NCI-H1436 (cell line): Measurements from ENCODE around the gene CCDC106.

Source experiments
- DNase-seq: peaks from one replicate; lab custom pipeline; 2025; lab: John Stamatoyannopoulos, UW

The CCDC106 gene

DNA sequence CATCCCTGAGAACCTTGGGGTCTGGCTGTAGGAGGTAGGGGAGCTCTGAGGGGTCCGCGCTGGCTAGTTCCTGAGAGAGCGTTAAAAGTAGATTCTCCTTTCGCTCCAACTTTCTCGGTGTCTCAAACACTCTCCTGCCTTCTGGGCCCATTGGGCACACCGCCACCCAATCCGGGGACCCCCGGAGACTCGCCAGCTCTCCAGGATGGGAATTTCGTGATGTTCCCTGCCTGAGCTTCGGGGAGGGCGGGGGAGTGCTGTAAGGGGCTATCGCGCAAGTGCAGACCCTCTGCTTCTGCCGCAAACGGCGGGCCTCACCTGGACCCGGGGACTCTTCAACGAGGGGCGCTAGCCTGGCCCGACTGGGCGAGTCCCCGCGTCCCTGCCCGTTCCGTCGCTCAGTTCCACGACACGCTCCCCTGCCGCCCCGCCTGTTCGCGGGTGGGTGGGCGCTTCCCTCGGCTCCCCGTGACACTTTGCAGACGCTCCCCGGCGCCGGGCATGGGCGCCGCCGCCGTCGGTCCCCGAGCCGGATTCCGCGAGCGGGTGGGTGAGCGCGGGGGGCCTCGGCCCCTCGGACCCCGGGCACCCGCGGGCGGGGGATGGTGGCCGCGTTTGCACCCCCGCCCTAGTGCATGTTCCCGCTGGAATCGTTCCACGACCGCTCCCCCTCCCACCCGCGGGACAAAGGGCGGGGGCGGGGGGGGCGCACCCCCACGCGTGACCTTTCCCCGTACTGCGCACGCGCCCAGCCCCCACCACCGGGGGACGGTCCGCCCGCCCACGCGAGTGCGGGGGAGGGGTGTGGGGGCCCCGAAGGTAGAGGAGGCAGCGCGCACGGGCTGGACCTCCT is at the start of gene CCDC106:
CCDC106 (plus strand) TSS at position 481 of the 853 bp plus-strand sequence. CDS start 835 bp downstream, outside the sequence.
- DNase-seq, result peak; percentile 47

DNA sequence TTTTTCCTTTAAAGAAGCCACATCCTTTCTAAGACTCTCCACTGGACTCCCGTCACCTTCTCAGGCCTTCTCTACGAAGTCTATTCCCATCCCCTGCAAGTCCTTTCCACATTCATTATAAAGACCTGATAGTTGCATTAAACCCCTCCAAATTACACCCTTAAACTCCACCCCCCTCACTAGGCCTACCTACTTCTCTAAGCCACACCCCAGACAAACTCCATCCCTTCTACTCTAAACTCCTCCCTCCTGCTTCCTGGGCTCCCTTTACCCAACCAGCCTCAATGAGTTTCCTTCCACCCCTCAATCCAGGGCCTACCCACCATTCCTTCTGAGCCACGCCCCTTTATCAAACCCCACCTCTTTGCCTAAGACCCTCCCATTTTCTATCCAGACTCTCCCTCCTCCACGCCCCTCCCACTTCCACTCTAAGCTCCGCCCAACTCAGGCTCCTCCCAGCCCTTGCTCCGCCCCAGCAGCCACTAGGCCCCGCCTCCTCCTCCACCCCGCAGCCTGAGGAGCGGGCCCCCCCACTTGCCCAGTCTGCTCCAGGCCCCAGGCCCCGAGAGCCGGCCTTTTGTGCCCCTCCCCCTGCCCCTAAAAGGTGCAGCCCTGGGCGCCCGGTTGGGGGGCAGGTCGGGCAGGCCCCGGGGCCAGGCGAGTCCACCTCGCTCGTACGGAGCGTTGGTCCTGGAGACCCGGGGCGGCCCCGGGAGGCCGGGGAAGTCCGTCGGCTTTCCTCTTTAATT is 49.1 kb upstream of the CCDC106 start:
- peak; percentile 99 for DNase-seq

DNA sequence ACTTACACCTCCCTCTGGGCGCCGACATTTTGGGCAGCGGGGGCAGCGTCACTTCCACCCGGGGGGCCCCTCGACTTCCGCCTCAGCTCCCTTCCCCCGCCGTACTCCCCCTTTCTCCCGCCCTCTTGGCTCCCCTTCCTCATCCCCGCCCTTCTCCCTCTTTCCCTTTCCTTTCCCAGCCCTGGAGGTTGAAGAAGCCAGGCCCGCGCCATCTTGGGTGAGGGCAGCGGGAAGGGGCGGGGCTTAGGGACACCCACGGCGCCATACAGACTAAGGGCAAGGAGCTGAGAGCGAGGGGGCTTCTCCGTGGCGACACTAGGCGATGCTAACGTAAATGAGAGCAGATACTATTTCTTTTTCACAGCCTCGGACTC is 48.6 kb upstream of the CCDC106 start, which contains the start of gene FIZ1:
FIZ1 (minus strand) TSS at position 50 of the 374 bp plus-strand sequence. CDS start 1,652 bp downstream, outside the sequence.
- DNase-seq, result peak; percentile 100

DNA sequence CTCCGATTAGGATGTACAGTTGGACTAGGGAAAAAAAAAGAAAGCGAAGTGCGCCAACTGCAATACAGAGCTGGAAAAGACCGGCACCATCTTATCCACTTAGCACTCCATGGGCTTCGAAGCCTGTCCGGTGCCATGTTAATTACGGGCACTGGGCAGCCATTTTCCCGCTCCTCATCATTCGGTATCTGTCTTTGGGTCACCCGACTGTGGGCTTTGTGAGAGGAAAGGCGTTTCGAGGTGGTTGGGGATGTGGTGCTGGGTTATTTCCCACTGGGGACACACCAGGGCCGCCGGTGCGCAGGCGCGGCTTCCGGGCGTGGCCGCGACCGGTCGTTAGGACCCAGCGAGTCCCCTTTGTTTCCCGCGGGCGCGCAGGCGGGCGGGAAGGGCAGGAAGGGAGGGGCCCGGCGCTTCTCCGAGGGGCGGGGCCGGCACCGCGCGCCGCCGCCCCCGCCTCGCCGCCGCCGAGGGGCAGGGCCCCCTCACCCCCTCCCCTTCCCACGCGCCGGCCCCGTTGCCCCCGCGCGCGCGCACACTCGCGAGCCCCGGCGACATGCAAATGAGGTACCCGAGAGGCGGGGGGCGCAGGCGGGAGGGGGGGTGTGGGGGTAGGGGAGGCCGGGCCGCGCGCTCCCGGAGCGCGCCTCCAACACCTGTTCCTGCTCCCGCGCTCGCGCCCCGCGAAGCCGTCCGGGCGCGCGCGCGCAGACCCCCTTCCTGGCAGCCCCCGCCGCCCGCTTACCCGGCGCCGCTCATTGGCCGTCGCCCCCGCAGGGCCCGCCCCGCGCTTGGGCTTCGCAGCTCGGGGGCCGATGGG is 48.0 kb upstream of the CCDC106 start, which contains the start of gene ZNF524:
ZNF524 (plus strand) TSS at position 447 of the 820 bp plus-strand sequence. CDS start 1,825 bp downstream, outside the sequence.
- DNase-seq, result peak; percentile 98

DNA sequence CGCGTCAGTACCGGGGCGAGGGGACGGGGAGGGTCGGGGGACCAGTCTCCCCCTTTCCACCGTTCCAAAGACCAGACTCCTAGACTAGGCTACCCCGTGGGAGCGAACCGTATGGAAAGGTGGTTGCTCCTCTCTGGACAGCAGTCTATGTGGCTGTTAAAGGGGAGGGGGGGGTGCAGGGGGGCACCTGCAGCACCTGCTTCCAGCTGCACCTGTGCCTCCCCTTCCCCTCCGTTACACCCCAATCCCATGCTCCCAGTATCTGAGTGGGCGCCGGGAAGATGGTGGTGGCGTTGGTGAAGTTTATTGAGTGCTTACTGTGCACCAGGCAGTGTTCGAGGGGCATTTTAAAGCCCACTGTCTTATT is 47.4 kb upstream of the CCDC106 start:
- no peak for DNase-seq

DNA sequence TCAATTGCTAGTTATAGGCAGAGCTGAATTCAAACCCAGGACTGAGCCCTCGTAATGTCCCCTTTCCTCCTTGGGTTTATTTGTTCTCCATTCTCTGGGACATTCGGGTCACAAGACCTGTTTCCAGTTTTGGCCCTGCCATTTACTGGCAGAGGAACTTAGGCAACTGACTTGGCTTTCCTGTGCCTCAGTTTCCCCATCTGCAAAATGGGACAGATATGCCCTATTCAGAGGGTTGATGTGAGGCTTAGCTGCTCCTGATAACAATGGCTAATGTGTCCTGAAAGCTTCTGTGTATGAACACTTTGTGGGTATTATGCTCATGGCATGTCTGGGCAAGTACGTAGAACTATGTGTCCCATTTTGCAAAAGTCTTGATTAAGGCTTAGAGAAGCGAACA is 46.9 kb upstream of the CCDC106 start:
- no peak for DNase-seq

DNA sequence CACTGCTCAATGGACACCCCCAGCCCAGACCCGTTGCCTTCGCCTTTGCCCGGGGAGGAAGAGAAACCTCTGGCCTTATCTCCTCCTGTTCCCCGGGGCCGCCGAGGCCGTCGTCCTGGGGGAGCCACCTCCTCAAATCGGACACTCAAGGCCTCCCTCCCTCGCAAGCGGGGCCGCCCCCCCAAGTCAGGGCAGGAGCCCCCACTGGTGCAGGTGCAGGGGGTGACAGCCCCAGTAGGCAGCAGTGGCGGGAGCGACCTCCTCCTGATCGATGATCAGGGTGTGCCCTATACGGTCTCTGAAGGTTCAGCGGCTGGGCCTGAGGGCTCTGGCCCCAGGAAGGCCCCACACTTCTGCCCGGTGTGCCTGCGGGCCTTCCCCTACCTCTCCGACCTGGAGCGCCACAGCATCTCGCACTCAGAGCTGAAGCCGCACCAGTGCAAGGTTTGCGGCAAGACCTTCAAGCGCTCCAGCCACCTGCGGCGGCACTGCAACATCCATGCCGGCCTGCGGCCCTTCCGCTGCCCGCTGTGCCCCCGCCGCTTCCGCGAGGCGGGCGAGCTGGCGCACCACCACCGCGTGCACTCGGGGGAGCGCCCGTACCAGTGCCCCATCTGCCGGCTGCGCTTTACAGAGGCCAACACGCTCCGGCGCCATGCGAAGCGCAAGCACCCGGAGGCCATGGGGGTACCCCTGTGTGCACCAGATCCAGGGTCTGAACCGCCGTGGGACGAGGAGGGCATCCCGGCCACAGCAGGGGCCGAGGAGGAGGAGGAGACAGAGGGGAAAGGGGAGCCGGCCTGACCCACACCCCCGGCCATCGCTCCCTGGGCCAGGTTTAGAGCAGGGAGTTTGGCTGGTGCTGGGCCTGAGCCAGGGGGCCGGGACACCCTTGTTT is 45.7 kb upstream of the CCDC106 start:
- no peak for DNase-seq

DNA sequence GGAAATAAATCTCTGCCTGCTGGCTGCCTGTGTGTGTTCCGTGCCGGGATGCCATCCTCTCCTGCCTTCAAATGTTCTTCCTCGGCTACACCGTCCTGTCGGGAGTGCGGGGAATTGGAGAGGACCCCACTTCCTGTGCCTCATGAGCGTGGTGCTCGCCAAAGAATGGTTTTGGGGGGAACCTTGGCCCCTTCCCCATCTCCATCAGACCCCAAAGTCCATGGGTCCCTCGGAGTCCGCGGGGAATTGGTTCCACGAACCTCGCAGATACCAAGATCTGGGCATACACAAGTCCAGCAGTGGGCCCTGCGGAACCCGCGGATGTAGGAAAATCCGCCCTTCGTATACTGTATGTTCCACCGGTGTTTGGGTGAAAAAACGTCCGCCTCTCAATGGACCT is 44.9 kb upstream of the CCDC106 start:
- no peak for DNase-seq

DNA sequence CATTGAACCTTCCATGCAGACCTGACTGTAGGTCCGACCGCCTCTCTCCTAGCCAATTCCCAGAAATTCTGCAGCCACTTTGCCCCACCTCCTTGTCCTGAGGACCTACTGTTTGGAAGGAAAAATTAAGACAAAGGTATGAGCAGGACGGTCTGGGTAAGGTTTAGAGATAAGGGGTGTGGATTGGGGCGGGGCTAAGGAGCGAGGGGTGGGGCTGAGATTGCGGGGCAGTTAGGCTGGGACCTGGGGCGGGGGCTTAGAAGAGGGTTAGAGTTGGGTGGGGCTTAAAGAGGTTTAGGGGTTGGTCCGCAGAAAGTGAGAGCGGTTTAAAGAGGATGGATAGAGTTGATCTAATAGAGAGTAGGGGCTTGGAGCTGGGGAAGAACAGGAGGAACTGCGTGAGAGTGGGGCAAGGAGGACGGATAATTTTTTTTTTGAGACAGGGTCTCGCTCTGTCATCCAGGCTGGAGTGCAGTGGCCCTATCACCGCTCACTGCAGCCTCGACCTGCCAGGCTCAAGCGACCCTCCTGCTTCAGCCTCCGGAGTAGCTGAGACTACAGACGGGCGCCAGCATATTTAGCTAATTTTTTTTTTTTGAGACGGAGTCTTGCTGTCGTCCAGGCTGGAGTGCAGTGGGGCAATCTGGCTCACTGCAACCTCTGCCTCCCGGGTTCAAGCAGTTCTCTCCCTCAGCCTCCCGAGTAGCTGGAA is 44.3 kb upstream of the CCDC106 start:
- DNase-seq, result no peak

DNA sequence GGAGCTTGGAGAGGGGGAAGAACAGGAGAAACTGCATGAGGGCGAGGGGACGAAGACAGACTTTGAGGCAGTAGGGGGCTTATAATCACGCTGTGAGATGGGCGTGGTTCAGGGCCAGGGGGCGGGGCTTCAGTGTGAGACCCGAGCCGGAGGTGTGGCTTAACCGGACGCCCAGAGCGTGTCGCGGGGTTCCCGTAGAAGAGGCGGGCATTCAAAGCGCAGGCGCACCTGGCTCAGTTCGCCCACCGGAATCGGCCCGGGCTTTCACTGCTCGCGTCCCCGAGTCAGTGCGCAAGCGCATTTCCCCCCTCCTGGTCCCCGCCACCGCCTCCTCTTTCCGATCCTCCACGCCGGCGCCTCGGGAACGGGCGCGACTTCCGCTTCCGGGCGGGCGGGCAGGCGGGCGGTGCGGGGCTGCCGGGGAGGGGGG is 42.8 kb upstream of the CCDC106 start:
- peak; percentile 99 for DNase-seq

DNA sequence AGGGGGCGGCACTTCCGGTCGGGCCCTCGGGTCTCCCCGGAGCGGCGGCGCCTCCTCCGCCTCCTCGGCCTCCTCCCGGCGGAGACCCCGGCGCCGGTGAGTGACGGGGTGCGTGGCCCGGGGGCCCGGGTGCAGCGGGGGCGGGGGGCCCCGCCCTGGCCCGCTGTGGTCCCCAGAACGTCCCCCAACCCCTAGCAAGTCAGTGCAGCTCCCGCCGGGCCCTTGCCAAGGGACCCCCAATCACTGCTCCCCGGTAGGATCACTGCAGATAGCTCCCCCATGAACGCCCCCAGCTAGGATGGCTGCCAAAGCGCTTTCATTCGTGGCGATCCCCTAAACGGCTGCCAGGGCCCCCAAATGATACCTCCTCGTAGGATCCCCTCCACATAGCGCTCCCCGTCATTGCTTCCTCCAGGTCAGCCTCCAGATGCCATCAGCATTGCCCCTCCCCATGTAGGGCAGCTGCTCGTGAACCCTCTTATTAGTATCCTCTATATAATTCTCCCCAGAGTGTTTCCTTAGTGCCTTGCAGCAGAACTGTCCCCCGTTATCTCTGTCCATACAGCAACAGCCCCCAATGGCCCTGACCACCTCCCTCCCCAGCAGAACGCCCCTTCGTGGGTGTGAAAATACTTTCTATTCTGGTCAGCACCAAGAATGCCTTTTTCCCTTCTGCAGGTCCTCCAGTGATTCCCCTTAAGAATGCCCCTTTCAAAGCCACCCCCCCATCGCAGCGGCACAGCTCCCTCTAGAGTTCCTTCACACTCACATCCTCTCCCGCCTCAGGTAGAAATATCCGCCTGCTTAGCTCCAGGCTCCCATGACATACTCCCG is 42.2 kb upstream of the CCDC106 start, which contains the start of gene ZNF865:
ZNF865 (plus strand) TSS at position 11 of the 834 bp plus-strand sequence. CDS start 7,972 bp downstream, outside the sequence.
- peak; percentile 82 for DNase-seq

DNA sequence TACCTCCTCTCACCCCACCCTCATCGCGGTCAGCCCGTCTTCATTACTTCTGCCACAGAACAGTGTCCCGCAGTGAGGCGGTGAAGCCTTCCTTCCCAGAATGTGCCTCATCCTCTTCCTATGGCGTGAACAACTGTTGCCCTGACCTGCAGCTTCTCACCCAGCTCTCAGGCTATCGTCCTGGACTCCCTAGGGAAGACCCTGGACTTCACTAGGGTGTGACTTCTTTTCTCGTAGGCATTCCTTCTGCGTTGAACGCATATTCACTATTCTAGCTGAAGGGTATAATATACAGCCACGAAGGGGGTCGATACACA is 41.6 kb upstream of the CCDC106 start:
- DNase-seq, result no peak

DNA sequence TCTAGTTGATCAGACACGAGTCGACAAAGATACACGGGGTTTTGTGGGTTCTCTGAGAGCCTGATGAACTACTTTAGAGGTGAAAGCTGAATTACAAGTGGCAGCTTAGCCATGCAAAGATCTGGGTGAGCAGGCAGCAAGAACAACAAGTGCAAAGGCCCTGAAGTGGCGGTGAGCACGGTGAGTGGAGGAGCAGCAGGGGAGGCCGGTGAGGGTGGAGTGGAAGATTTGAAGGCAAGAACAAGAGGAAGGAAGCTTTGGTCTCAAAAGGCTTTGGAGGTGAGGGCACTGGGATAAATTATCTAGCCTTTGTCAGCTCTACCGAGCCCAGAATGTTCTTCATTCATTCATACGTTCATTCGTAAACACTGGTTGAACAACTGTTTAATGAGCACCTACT is 41.2 kb upstream of the CCDC106 start:
- no peak for DNase-seq

DNA sequence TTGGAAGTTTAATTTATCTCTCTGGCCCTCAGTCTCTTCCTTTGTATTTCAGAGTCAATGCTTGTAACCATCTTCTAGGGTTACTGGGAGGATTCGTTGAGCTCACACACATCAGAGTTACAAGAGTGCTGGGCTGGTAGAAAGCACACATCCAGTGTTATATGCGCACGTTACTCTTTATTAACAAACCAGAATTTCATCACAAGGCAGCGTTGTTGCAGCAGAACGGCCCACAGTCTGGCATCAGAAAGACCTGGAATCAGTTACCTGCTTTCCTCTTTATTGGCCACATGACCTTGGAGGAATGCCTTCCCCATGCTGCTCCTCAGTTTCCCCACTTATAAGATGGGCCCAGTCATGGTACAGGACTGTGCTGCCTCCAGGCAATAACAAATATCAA is 38.7 kb upstream of the CCDC106 start:
- DNase-seq, result no peak

DNA sequence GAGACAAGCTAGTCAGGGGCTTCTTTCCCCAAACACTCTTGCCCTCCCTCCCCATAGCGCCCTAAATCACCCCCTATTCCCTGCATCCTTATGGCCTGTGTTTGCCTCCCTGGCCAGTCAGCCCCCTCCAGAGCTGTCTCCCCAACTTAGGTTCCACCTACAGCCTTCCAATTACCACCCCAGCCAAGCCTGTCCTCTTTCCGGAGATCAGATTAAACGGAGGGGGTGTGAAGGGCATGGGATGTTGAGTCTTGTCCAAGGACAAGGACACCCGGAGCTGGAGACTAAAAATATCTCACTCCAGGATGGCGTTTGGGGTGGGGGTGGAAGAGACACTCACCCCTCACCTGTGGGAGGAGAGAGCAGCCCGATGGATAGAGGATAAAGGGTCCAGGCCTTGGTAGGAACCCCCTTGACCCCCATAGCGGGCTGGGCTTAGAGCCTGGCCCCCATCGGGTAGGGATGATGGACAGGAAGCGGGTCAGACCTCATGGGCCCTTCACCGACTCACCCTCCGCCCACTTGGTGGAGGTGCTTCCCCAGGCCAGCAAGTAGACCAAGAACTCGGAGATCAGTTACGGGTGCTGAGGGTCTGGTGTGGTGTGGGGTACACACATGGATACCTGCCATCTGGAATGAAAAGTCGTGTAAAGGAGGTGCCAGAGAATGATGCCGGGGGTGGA is 36.6 kb upstream of the CCDC106 start:
- DNase-seq, result no peak

DNA sequence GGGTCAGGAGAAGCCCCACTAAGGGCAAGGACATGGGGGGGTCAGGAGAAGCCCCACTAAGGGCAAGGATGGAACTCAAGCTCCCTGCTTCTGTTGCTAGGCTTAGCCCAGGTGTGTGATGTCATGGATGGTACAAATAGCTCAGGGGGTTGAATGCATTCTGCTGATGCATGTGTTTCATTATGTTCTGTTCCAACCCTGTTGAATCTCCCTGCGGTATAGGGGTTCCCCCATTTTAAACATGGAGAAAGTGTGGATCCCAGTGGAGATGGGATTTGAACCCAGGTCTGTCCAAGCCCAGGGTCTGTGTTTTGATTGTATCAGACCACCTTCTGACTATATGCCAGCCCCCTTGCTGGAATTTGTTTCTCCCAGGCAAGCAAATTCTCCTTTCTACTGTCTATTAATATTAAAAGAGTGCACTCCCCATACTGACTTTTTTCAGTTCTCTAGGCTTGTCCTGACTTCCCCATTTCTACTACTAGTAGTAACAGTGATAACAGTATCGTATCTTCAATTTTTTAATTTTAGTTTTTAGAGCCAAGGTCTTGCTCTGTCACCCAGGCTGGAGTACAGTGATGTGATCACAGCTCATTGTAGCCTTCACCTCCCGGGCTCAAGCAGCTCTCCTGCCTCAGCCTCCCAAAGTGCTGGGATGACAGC is 35.9 kb upstream of the CCDC106 start:
- no peak for DNase-seq

DNA sequence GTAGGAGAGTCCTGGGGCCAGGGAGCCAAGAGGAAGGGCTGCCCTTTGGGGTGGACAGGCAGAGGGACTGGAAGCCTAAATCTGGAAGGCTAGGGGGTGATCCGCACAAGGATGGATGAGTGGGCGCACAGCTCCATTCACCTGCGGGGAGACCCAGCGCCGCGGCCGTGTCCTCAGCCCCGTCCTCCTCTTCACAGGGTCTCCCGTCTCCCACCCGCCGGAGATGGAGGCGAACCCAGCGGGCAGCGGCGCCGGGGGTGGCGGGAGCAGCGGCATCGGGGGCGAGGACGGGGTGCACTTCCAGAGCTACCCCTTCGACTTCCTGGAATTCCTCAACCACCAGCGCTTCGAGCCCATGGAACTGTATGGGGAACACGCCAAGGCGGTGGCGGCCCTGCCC is 34.6 kb upstream of the CCDC106 start:
- DNase-seq, result no peak

DNA sequence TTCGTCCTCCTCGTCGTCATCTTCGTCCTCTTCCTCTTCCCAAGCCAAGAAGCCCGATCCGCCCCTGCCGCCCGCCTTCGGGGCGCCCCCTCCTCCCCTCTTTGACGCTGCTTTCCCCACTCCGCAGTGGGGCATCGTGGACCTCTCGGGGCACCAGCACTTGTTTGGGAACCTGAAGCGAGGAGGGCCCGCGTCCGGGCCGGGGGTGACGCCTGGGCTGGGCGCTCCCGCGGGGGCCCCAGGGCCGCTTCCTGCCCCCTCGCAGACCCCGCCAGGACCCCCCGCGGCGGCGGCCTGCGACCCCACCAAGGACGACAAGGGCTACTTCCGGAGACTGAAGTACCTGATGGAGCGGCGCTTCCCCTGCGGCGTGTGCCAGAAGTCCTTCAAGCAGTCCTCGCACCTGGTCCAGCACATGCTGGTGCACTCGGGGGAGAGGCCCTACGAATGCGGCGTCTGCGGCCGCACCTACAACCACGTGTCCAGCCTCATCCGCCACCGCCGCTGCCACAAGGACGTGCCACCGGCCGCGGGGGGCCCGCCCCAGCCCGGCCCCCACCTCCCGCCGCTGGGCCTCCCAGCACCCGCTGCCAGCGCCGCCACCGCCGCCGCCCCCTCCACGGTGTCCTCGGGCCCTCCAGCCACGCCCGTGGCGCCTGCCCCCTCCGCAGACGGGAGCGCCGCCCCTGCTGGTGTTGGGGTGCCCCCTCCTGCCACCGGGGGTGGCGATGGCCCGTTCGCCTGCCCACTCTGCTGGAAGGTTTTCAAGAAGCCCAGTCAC is 33.9 kb upstream of the CCDC106 start:
- DNase-seq, result no peak
